ENCODE data around the gene FAM222A. TPM values are rescaled to one million over a fixed set of nuclear protein-coding genes. Genes with fewer than 3 reads are reported as not detected.

The FAM222A gene
- total and polyA plus RNA-seq, 2 of the 8 experiments (the other 6 are each of a cell fraction or from before 2014, with no cell fraction given), result 0.94 to 1.1 TPM

- TF ChIP-seq EZH2 (IDR thresholded peaks at IDR 0.05; ENCODE audit: low read depth, low read length, severe bottlenecking) (no peak), RXRA (IDR thresholded peaks at IDR 0.05; ENCODE audit: insufficient read depth, low read depth, low read length) (no peak), JUN (IDR thresholded peaks at IDR 0.05; ENCODE audit: low read depth, low read length) (no peak), BCL11A (IDR thresholded peaks at IDR 0.05; ENCODE audit: low read depth in 2 of 2, low read length in 2 of 2) (no peak), CEBPB (IDR thresholded peaks at IDR 0.05; ENCODE audit: low read depth, low read length) (no peak), MAX (IDR thresholded peaks at IDR 0.05) (no peak), POLR2A (IDR thresholded peaks at IDR 0.05; ENCODE audit: control extremely low read depth in 1 of 2, low read depth in 2 of 2, low read length in 2 of 2) (no peak), HDAC6 (IDR thresholded peaks at IDR 0.05; ENCODE audit: low read depth, low read length) (no peak), JUND (IDR thresholded peaks at IDR 0.05; ENCODE audit: low read length) (no peak), EGR1 (IDR thresholded peaks at IDR 0.05; ENCODE audit: borderline replicate concordance, low read depth, low read length) (no peak)
Measured at GRCh38 chr12:109766251-109766778, 52.7 kb downstream of the FAM222A start (continued).
